HL-60 (cell line): ENCODE measurements around the gene GPC1.

Experiments used
- DNase-seq, 2 experiments: peaks; one replicate each; pipeline ENCODE4 v3.0.0-alpha.2; 2010 to 2020; ENCODE audit warnings: low read depth in 1 of 2, low spot score in 1 of 2
- H3K27ac ChIP-seq: fragments of 250-450 bp; sonication (Bioruptor Pico); replicated peaks from 2 replicates; pipeline ENCODE4 v1.5.1; 2020; ENCODE audit warnings: mild to moderate bottlenecking, moderate library complexity
- H3K27me3 ChIP-seq: fragments of 250-450 bp; sonication (Bioruptor Pico); 2 replicates; pipeline ENCODE4 v1.5.1; 2021; ENCODE audit warnings: mild to moderate bottlenecking, moderate library complexity; ENCODE audit not compliant: insufficient read depth, poor library complexity, severe bottlenecking
- H3K4me3 ChIP-seq: replicated peaks from 2 replicates; pipeline ENCODE4 v1.5.1; 2011; ENCODE audit warnings: mild to moderate bottlenecking, control low read depth, low read length; ENCODE audit not compliant: insufficient read depth
- CTCF ChIP-seq: IDR thresholded peaks from one replicate; pipeline ENCODE4 v1.5.1; 2011; ENCODE audit warnings: low read length, control low read depth, inconsistent platforms; ENCODE audit not compliant: insufficient read depth
- GABPA ChIP-seq: IDR thresholded peaks from 2 replicates; pipeline ENCODE4 v1.6.1; 2012; ENCODE audit warnings: low read depth
- POLR2AphosphoS5 ChIP-seq: IDR thresholded peaks from 2 replicates; pipeline ENCODE4 v1.6.1; 2012; ENCODE audit warnings: low read depth
- REST ChIP-seq: IDR thresholded peaks from 2 replicates; pipeline ENCODE4 v1.6.1; 2012; ENCODE audit warnings: low read depth; ENCODE audit not compliant: insufficient replicate concordance
- SPI1 ChIP-seq: IDR thresholded peaks from 2 replicates; pipeline ENCODE4 v1.6.1; 2012; ENCODE audit warnings: low read depth, mild to moderate bottlenecking, borderline replicate concordance

GPC1 gene

GRCh38 chr2:240425697-240426096 lies 9.8 kb upstream of the GPC1 start:
- no peak for DNase-seq
- no peak for TF ChIP-seq GABPA
- no peak for TF ChIP-seq SPI1
- no peak for TF ChIP-seq REST
- no peak for TF ChIP-seq CTCF
- no peak for TF ChIP-seq POLR2AphosphoS5
- H3K4me3 ChIP-seq = no peak overlapping the region
- no peak overlapping the region for H3K27ac ChIP-seq
- no peaks in the 10 kb centered on the region for H3K27me3 ChIP-seq

GRCh38 chr2:240426845-240427721 lies 8.4 kb upstream of the GPC1 start:
- DNase-seq = no peak
- Histone ChIP-seq H3K4me3 (no peak overlapping the region), H3K27me3 (peaks cover 4% of the 10 kb centered on the region)

GRCh38 chr2:240427729-240428128 lies 7.7 kb upstream of the GPC1 start:
- H3K4me3 ChIP-seq = no peak overlapping the region
- TF ChIP-seq CTCF (no peak), SPI1 (no peak), GABPA (no peak), POLR2AphosphoS5 (no peak), REST (no peak)
- H3K27ac ChIP-seq = no peak overlapping the region
- H3K27me3 ChIP-seq = peaks cover 9% of the 10 kb centered on the region
- DNase-seq = no peak

More at GRCh38 chr2:240426845-240427721, 8.4 kb upstream of the GPC1 start:
- no peak overlapping the region for H3K27ac ChIP-seq
- no peak for TF ChIP-seq GABPA

- TF ChIP-seq GABPA (no peak), REST (no peak), SPI1 (no peak), CTCF (no peak), POLR2AphosphoS5 (no peak)
- Histone ChIP-seq H3K4me3 (no peak overlapping the region), H3K27me3 (peaks cover 12% of the 10 kb centered on the region), H3K27ac (no peak overlapping the region)
- no peak for DNase-seq
Measured at GRCh38 chr2:240428245-240428644, 7.2 kb upstream of the GPC1 start.
